HepG2 (cell line): ENCODE results near the gene PLSCR4. TPM values are rescaled to one million over a fixed set of nuclear protein-coding genes. Genes with fewer than 3 reads are reported as not detected.

ENCODE experiments used
- ATAC-seq: fragments of 200-7000 bp; cut with Tn5 transposase; 3 replicates; pipeline ENCODE4 v1.9.1; 2020; ENCODE audit warnings: mild to moderate bottlenecking, moderate library complexity
- BruUV-seq: library from RNA; stranded (reverse); fragments of 400-500 nt; replicated peaks from 2 replicates; lab custom pipeline; 2021; lab: Mats Ljungman, UMichigan
- CTCF ChIA-PET: fragments of 300-600 bp; formaldehyde crosslinking; extraction: SDS; loops from one replicate; lab custom pipeline; 2021; ENCODE audit warnings: low total read pairs, inconsistent platforms, low intra/inter-chr PET ratio; lab: Yijun Ruan, JAX
- POLR2A ChIA-PET: fragments of 350-600 bp; sonication (Branson Sonifier 250); formaldehyde crosslinking; loops from one replicate; lab custom pipeline; 2020; ENCODE audit warnings: antibody characterized with exemption, inconsistent platforms; lab: Yijun Ruan, JAX
- DNase-seq: peaks from one replicate; pipeline ENCODE4 v3.0.0-alpha.2; 2015; ENCODE audit warnings: low spot score
- FAIRE-seq: peaks from 3 replicates; lab custom pipeline; 2011; peaks lifted over from hg19 to GRCh38; lab: Jason Lieb, UNC
- H2AFZ ChIP-seq: one replicate; pipeline ENCODE4 v1.6.1; 2011; ENCODE audit warnings: low read length, inconsistent platforms
- H3K27ac ChIP-seq: fragments of 300-600 bp; 3 replicates; pipeline ENCODE4 v1.8.0; 2011; ENCODE audit warnings: mixed run types, mild to moderate bottlenecking, mixed read lengths, low read length, inconsistent platforms; ENCODE audit not compliant: insufficient read depth; ENCODE audit errors: extremely low read length
- H3K27me3 ChIP-seq, 2 experiments: fragments of 200-600 bp in 1 of 2; 2 replicates in 1 of 2; 3 replicates in 1 of 2; pipeline versions ENCODE4 v1.6.0 to v1.8.0; 2011; ENCODE audit warnings: low read length in 2 of 2, mild to moderate bottlenecking in 2 of 2, moderate library complexity in 2 of 2, inconsistent platforms in 1 of 2; ENCODE audit not compliant: insufficient read depth in 2 of 2, control insufficient read depth in 1 of 2
- H3K36me3 ChIP-seq, 2 experiments: fragments of 200-600 bp in 1 of 2; replicated peaks in 1 of 2; 2 replicates in 1 of 2; 3 replicates in 1 of 2; pipeline versions ENCODE4 v1.5.1 to v1.8.0; 2011; ENCODE audit warnings: low read length in 2 of 2, inconsistent platforms in 1 of 2; ENCODE audit not compliant: insufficient read depth in 2 of 2, control insufficient read depth in 1 of 2
- H3K4me1 ChIP-seq: 2 replicates; pipeline ENCODE4 v1.5.1; 2012; ENCODE audit warnings: low read length, inconsistent platforms; ENCODE audit not compliant: insufficient read depth
- H3K4me2 ChIP-seq: 2 replicates; pipeline ENCODE4 v1.6.0; 2011; ENCODE audit warnings: low read depth, low read length, inconsistent platforms
- H3K4me3 ChIP-seq, 3 experiments: fragments of 200-600 bp in 1 of 3; sonication (generic), shearing (Covaris generic) in 1 of 3; replicated peaks in 1 of 3; 2 replicates each; pipeline ENCODE4 v1.5.1; 2011 to 2016; ENCODE audit warnings: low read length in 3 of 3, inconsistent platforms in 2 of 3, low read depth in 2 of 3, mild to moderate bottlenecking in 2 of 3, control low read depth in 1 of 3, mixed read lengths in 1 of 3; ENCODE audit not compliant: insufficient read depth in 1 of 3
- H3K79me2 ChIP-seq: one replicate; pipeline ENCODE4 v1.6.1; 2011; ENCODE audit warnings: low read length, inconsistent platforms; ENCODE audit not compliant: insufficient read depth
- H3K9ac ChIP-seq: 2 replicates; pipeline ENCODE4 v1.6.0; 2011; ENCODE audit warnings: mild to moderate bottlenecking, low read depth, low read length, inconsistent platforms; ENCODE audit not compliant: insufficient read depth
- H3K9me3 ChIP-seq: 2 replicates; pipeline ENCODE4 v1.5.1; 2012; ENCODE audit warnings: mild to moderate bottlenecking, low read length
- H4K20me1 ChIP-seq: 2 replicates; pipeline ENCODE4 v1.6.0; 2011; ENCODE audit warnings: inconsistent platforms, mild to moderate bottlenecking, low read length, moderate library complexity; ENCODE audit not compliant: insufficient read depth
- JUND ChIP-seq: sonication (generic); formaldehyde crosslinking; IDR thresholded peaks from 2 replicates; pipeline ENCODE4 v1.8.0; 2022; ENCODE audit warnings: mild to moderate bottlenecking, missing genetic modification reagents
- RARG ChIP-seq: sonication (generic); formaldehyde crosslinking; IDR thresholded peaks from 2 replicates; pipeline ENCODE4 v1.4.0; 2020; ENCODE audit warnings: low read depth, mild to moderate bottlenecking, missing genetic modification reagents
- TAF1 ChIP-seq: sonication (generic); formaldehyde crosslinking; IDR thresholded peaks from 2 replicates; pipeline ENCODE4 v1.4.0; 2020; ENCODE audit warnings: missing genetic modification reagents
- TARDBP ChIP-seq: sonication (generic); formaldehyde crosslinking; IDR thresholded peaks from 2 replicates; pipeline ENCODE4 v1.8.0; 2022; ENCODE audit warnings: mild to moderate bottlenecking, missing genetic modification reagents
- ZNF3 ChIP-seq: IDR thresholded peaks from 2 replicates; pipeline ENCODE4 v1.7.0; 2017; ENCODE audit warnings: inconsistent platforms
- ZNF614 ChIP-seq: IDR thresholded peaks from 2 replicates; pipeline ENCODE4 v1.6.1; 2018; ENCODE audit warnings: missing biosample characterization, missing genetic modification reagents, inconsistent platforms, borderline replicate concordance
- ZNF777 ChIP-seq: sonication (generic); formaldehyde crosslinking; IDR thresholded peaks from 2 replicates; pipeline ENCODE4 v1.4.0; 2020; ENCODE audit warnings: missing genetic modification reagents
- WGBS: methylation state at CpG from one replicate; pipeline ENCODE4 v1.1.6; 2017; ENCODE audit warnings: low lambda C conversion rate; 5-methylcytosine and 5-hydroxymethylcytosine counted together
- in situ Hi-C: cut with HindIII; loops from 2 replicates; pipeline ENCODE4 v1.10.0; 2017; ENCODE audit warnings: low pct_unique_long_range_greater_than_20kb; ENCODE audit not compliant: extremely low pct_ligation_motif_present
- intact Hi-C: fragments of 100-400 bp; cut with micrococcal nuclease; formaldehyde crosslinking; loops from one replicate; pipeline ENCODE4 v1.10.0; 2022; ENCODE audit not compliant: unreplicated experiment
- polyA plus RNA-seq, 8 experiments: library from polyadenylated mRNA; depleted of rRNA in 3 of 8; stranded (reverse) in 7 of 8; unstranded in 1 of 8; fragments of >200 nt; fragmentation: Illumina TruSeq in 4 of 8; extraction: Trizol in 4 of 8; gene quantifications; 2 replicates each; pipeline versions ENCODE4 v1.2.1 to v1.2.3, GENCODE V29; 2011 to 2016; ENCODE audit warnings: low read depth in 4 of 8, missing spikeins in 1 of 8, mixed read lengths in 1 of 8; ENCODE audit not compliant: insufficient read depth in 1 of 8
- total RNA-seq, 5 experiments: library from RNA; depleted of rRNA; stranded (reverse); fragments of >200 nt; fragmentation: Illumina TruSeq; extraction: Trizol; gene quantifications; 2 replicates each; pipeline ENCODE4 v1.2.3, GENCODE V29; 2016; ENCODE audit warnings: low read depth in 1 of 5
- TF ChIP-seq, protein P1 (sequence below): IDR thresholded peaks from 2 replicates; pipeline ENCODE4 v1.6.1; 2016; ENCODE audit warnings: low read depth
- TF ChIP-seq, protein P2 (sequence below): IDR thresholded peaks from 2 replicates; pipeline ENCODE4 v1.6.1; 2016; ENCODE audit warnings: missing biosample characterization, missing genetic modification reagents, low read depth
- TF ChIP-seq, protein P3 (sequence below): sonication (generic); formaldehyde crosslinking; IDR thresholded peaks from 2 replicates; pipeline ENCODE4 v1.4.0; 2020; ENCODE audit warnings: missing genetic modification reagents

The PLSCR4 gene
- total and polyA plus RNA-seq, 2 of the 13 experiments (the other 11 are each of a cell fraction or from before 2014, with no cell fraction given) = 1.5 to 59.0 TPM

DNA sequence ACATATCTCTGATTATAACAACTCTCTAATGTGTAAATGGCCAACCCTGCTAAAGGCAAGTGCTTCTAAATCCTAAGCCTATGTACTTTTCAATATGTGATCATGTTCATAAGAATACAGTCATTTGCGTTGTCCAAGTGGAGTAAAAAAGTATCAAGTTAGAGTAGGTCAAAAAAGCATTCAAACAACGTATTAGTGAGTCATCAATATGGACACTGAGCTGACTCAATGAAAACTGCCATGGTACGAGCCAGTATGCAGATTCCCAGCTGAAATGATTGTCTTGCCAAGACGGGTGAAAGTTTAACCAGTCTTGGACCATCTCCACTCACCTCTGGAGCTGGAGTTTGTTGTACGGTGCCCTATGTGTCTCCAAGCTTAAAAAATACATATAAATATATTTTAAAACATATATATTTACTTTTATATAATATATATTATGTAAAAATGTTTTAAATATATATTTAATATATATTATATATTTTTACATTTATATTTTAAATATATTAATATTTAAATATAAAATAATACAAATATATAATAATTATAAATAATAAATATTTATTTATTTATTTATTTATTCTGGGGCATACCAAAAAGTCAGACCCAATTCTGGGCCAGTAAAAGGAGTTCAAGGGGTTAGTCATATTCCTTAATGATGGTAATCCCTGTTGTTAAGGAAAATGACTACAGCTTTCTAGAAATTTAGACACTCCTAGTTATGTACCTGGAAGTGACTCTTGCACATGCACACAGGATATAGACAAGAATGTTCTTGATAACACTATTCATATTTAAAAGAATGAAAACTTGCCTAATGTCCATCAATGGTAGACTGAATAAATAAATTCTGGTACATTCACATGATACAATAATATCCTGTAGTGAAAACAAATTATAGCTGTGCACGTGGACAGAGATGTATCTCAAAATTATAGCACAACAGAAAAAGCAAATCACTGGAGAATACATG is 27.2 kb downstream of the PLSCR4 start:
- POLR2A ChIA-PET = interaction anchor here (0.7 to 1.1 kb wide), 3 partner anchors 63 to 414 kb away, joined by 3 to 4 read pairs (median 3); partner anchors contain the start of gene PLOD2
- TF ChIP-seq ZNF614 (CRISPR knock-in tag) (no peak), TAF1 (CRISPR knock-in tag) (no peak), RARG (no peak), TARDBP (CRISPR knock-in tag) (no peak), ZNF777 (no peak), JUND (0 out of 2 replicates have a peak, but pooled peaks have one; percentile 23), ZNF3 (CRISPR knock-in tag) (no peak)
- TF ChIP-seq, protein P1, sequence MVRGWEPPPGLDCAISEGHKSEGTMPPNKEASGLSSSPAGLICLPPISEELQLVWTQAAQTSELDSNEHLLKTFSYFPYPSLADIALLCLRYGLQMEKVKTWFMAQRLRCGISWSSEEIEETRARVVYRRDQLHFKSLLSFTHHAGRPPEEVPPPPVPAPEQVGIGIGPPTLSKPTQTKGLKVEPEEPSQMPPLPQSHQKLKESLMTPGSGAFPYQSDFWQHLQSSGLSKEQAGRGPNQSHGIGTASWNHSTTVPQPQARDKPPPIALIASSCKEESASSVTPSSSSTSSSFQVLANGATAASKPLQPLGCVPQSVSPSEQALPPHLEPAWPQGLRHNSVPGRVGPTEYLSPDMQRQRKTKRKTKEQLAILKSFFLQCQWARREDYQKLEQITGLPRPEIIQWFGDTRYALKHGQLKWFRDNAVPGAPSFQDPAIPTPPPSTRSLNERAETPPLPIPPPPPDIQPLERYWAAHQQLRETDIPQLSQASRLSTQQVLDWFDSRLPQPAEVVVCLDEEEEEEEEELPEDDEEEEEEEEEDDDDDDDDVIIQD (CRISPR knock-in tag) = peak; percentile 57; the same call in 1 of the 2 replicates
- TF ChIP-seq, protein P2, sequence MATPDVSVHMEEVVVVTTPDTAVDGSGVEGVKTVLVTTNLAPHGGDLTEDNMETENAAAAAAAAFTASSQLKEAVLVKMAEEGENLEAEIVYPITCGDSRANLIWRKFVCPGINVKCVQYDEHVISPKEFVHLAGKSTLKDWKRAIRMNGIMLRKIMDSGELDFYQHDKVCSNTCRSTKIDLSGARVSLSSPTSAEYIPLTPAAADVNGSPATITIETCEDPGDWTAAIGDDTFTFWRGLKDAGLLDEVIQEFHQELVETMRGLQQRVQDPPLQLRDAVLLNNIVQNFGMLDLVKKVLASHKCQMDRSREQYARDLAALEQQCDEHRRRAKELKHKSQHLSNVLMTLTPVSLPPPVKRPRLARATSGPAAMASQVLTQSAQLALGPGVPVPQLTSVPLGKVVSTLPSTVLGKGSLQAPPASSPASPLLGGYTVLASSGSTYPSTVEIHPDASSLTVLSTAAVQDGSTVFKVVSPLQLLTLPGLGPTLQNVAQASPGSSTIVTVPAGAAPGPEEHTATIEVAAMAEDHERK (CRISPR knock-in tag) = no peak
- TF ChIP-seq, protein P3, sequence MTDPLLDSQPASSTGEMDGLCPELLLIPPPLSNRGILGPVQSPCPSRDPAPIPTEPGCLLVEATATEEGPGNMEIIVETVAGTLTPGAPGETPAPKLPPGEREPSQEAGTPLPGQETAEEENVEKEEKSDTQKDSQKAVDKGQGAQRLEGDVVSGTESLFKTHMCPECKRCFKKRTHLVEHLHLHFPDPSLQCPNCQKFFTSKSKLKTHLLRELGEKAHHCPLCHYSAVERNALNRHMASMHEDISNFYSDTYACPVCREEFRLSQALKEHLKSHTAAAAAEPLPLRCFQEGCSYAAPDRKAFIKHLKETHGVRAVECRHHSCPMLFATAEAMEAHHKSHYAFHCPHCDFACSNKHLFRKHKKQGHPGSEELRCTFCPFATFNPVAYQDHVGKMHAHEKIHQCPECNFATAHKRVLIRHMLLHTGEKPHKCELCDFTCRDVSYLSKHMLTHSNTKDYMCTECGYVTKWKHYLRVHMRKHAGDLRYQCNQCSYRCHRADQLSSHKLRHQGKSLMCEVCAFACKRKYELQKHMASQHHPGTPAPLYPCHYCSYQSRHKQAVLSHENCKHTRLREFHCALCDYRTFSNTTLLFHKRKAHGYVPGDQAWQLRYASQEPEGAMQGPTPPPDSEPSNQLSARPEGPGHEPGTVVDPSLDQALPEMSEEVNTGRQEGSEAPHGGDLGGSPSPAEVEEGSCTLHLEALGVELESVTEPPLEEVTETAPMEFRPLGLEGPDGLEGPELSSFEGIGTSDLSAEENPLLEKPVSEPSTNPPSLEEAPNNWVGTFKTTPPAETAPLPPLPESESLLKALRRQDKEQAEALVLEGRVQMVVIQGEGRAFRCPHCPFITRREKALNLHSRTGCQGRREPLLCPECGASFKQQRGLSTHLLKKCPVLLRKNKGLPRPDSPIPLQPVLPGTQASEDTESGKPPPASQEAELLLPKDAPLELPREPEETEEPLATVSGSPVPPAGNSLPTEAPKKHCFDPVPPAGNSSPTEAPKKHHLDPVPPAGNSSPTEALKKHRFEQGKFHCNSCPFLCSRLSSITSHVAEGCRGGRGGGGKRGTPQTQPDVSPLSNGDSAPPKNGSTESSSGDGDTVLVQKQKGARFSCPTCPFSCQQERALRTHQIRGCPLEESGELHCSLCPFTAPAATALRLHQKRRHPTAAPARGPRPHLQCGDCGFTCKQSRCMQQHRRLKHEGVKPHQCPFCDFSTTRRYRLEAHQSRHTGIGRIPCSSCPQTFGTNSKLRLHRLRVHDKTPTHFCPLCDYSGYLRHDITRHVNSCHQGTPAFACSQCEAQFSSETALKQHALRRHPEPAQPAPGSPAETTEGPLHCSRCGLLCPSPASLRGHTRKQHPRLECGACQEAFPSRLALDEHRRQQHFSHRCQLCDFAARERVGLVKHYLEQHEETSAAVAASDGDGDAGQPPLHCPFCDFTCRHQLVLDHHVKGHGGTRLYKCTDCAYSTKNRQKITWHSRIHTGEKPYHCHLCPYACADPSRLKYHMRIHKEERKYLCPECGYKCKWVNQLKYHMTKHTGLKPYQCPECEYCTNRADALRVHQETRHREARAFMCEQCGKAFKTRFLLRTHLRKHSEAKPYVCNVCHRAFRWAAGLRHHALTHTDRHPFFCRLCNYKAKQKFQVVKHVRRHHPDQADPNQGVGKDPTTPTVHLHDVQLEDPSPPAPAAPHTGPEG = no peak

More for the DNA sequence above, 27.2 kb downstream of the PLSCR4 start:
- intact Hi-C loops (no loop called here), in situ Hi-C loops (no loop called here)
- H3K9me3 ChIP-seq = no peaks in the 10 kb centered on the region
- FAIRE-seq (no peak), ATAC-seq (peak; percentile 30), DNase-seq (peak; percentile 62)
- no TSS peak for BruUV-seq
- peak overlapping the region; percentile 44 to 73 (median 60); a peak in 5 of 6 replicates for H3K4me3 ChIP-seq
- H3K4me2 ChIP-seq = peak overlapping the region; percentile 94
- peak overlapping the region; percentile 84 for H3K9ac ChIP-seq
- H3K36me3 ChIP-seq = no peaks in the 10 kb centered on the region
- H3K27me3 ChIP-seq = no peaks in the 10 kb centered on the region
- CTCF ChIA-PET = interaction anchor here (2.7 kb wide), 1 partner anchor 104 kb away, joined by 9 read pairs; no protein-coding TSS in a partner anchor
- H4K20me1 ChIP-seq = no peaks in the 10 kb centered on the region; the same call in none of the 2 replicates
- WGBS = 18% methylated on average over 6 of the region's 6 CpGs
- peaks cover 17% of the 10 kb centered on the region for H3K79me2 ChIP-seq
- peaks cover 45% of the 10 kb centered on the region for H3K4me1 ChIP-seq
- H2AFZ ChIP-seq = no peak overlapping the region
- peak overlapping the region; percentile 97 for H3K27ac ChIP-seq
